DOHH2 (cell line): ENCODE results near the gene OS9.
"Not testable (repeated sequence)": the region's sequence is repeated elsewhere in the genome, so short reads cannot be mapped to it uniquely, and the experiment has no call there.

Experiments used
- H3F3A ChIP-seq: fragments of 200-600 bp; sonication (generic), shearing (Covaris generic); 2 replicates; pipeline ENCODE4 v1.6.0; 2016; ENCODE audit warnings: antibody characterized with exemption, mild to moderate bottlenecking; ENCODE audit not compliant: control insufficient read depth, insufficient read depth
- H3K27ac ChIP-seq: fragments of 200-600 bp; sonication (generic); 2 replicates; pipeline ENCODE4 v1.5.1; 2014; ENCODE audit warnings: low read depth, mild to moderate bottlenecking, low read length, moderate library complexity
- H3K27me3 ChIP-seq: fragments of 200-600 bp; sonication (generic); 2 replicates; pipeline ENCODE4 v1.6.1; 2014; ENCODE audit warnings: mild to moderate bottlenecking, low read length, mixed read lengths; ENCODE audit not compliant: control insufficient read depth
- H3K36me3 ChIP-seq: fragments of 200-600 bp; sonication (generic); 2 replicates; pipeline ENCODE4 v1.6.1; 2014; ENCODE audit warnings: mild to moderate bottlenecking, low read length, moderate library complexity, mixed read lengths; ENCODE audit not compliant: control insufficient read depth
- H3K4me1 ChIP-seq: fragments of 200-600 bp; sonication (generic); 2 replicates; pipeline ENCODE4 v1.6.1; 2014; ENCODE audit warnings: mild to moderate bottlenecking, low read length, mixed read lengths; ENCODE audit not compliant: control insufficient read depth
- H3K4me2 ChIP-seq: fragments of 200-600 bp; sonication (generic); 2 replicates; pipeline ENCODE4 v1.6.0; 2014; ENCODE audit warnings: mild to moderate bottlenecking, low read length, moderate library complexity
- H3K4me3 ChIP-seq: fragments of 200-600 bp; sonication (generic); 2 replicates; pipeline ENCODE4 v1.5.1; 2014; ENCODE audit warnings: mild to moderate bottlenecking, low read length, mixed read lengths
- H3K79me2 ChIP-seq: fragments of 200-600 bp; sonication (generic); 2 replicates; pipeline ENCODE4 v1.6.1; 2014; ENCODE audit warnings: mild to moderate bottlenecking, low read length, mixed read lengths; ENCODE audit not compliant: control insufficient read depth
- H3K9me2 ChIP-seq: fragments of 200-600 bp; sonication (generic); replicated peaks from 2 replicates; pipeline ENCODE4 v1.6.1; 2014; ENCODE audit warnings: mild to moderate bottlenecking, low read length, mixed read lengths; ENCODE audit not compliant: control insufficient read depth
- H3K9me3 ChIP-seq: fragments of 200-600 bp; sonication (generic); 2 replicates; pipeline ENCODE4 v1.6.1; 2014; ENCODE audit warnings: antibody characterized with exemption, low read length, mixed read lengths; ENCODE audit not compliant: control insufficient read depth, insufficient read depth
- H4K20me1 ChIP-seq: fragments of 200-600 bp; sonication (generic); 2 replicates; pipeline ENCODE4 v1.6.0; 2014; ENCODE audit warnings: low read depth, mild to moderate bottlenecking, antibody characterized with exemption, low read length, moderate library complexity; ENCODE audit not compliant: control insufficient read depth, insufficient read depth
- EZH2phosphoT487 ChIP-seq: fragments of 200-600 bp; sonication (generic); IDR thresholded peaks from 2 replicates; pipeline ENCODE4 v1.6.1; 2017; ENCODE audit warnings: borderline replicate concordance, mild to moderate bottlenecking, antibody characterized with exemption, low read length, moderate library complexity, mixed read lengths
- TF ChIP-seq, protein P1 (sequence below): fragments of 200-600 bp; sonication (generic); IDR thresholded peaks from one replicate; pipeline ENCODE4 v1.5.1; 2014; ENCODE audit warnings: antibody characterized with exemption, mild to moderate bottlenecking, low read depth, low read length; ENCODE audit not compliant: poor library complexity, severe bottlenecking

The OS9 gene, protein sequence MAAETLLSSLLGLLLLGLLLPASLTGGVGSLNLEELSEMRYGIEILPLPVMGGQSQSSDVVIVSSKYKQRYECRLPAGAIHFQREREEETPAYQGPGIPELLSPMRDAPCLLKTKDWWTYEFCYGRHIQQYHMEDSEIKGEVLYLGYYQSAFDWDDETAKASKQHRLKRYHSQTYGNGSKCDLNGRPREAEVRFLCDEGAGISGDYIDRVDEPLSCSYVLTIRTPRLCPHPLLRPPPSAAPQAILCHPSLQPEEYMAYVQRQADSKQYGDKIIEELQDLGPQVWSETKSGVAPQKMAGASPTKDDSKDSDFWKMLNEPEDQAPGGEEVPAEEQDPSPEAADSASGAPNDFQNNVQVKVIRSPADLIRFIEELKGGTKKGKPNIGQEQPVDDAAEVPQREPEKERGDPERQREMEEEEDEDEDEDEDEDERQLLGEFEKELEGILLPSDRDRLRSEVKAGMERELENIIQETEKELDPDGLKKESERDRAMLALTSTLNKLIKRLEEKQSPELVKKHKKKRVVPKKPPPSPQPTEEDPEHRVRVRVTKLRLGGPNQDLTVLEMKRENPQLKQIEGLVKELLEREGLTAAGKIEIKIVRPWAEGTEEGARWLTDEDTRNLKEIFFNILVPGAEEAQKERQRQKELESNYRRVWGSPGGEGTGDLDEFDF

DNA sequence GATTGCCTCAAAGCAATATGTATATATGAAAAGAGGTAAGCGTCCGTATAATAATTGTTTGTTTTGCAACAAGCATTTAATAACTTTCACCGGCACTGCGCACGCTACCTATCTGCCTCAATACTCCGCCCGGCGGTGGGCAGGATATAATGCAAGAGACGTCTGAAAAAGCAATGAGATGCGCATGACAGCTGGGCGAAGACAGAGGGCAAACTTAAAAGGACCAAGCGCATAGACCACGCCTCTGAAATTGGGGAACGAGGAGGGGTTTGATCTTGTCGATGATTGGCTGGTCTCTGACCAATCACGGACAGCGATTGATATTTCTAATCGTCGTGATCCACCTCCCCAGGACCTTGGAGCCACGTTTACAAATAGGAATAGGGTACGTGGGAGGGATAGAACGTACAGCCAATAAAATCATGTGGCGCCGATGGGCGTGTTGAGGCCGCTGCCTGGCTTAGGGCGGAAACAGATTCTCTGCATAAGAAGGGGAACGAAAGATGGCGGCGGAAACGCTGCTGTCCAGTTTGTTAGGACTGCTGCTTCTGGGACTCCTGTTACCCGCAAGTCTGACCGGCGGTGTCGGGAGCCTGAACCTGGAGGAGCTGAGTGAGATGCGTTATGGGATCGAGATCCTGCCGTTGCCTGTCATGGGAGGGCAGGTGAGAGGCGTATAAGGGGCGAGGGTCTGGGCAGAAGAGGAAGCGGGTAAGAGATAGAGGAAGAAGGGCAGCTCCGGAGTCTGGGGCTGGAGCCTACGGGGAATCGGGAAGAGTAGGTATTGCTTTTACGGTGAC is at the start of gene OS9:
Gene OS9 (plus strand): TSS at position 474 of the 800 bp plus-strand sequence. CDS start 30 bp downstream, at position 504.
- Histone ChIP-seq H3K9me2 (no peaks in the 10 kb centered on the region), H3K4me3 (peak within 1 kb of the TSS; percentile 94), H3K79me2 (peaks cover 12% of the 10 kb centered on the region), H3K27ac (peak within 1 kb of the TSS; percentile 36), H3K4me1 (peaks cover 11% of the 10 kb centered on the region), H3K27me3 (no peaks in the 10 kb centered on the region), H3K36me3 (peaks cover 26% of the 10 kb centered on the region), H3K4me2 (peak within 1 kb of the TSS; percentile 87), H3K9me3 (no peaks in the 10 kb centered on the region), H4K20me1 (no peaks in the 10 kb centered on the region), H3F3A (no peaks in the 10 kb centered on the region)
- TF ChIP-seq EZH2phosphoT487, result no peak
- TF ChIP-seq, protein P1, sequence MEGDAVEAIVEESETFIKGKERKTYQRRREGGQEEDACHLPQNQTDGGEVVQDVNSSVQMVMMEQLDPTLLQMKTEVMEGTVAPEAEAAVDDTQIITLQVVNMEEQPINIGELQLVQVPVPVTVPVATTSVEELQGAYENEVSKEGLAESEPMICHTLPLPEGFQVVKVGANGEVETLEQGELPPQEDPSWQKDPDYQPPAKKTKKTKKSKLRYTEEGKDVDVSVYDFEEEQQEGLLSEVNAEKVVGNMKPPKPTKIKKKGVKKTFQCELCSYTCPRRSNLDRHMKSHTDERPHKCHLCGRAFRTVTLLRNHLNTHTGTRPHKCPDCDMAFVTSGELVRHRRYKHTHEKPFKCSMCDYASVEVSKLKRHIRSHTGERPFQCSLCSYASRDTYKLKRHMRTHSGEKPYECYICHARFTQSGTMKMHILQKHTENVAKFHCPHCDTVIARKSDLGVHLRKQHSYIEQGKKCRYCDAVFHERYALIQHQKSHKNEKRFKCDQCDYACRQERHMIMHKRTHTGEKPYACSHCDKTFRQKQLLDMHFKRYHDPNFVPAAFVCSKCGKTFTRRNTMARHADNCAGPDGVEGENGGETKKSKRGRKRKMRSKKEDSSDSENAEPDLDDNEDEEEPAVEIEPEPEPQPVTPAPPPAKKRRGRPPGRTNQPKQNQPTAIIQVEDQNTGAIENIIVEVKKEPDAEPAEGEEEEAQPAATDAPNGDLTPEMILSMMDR, result peak; percentile 85

DNA sequence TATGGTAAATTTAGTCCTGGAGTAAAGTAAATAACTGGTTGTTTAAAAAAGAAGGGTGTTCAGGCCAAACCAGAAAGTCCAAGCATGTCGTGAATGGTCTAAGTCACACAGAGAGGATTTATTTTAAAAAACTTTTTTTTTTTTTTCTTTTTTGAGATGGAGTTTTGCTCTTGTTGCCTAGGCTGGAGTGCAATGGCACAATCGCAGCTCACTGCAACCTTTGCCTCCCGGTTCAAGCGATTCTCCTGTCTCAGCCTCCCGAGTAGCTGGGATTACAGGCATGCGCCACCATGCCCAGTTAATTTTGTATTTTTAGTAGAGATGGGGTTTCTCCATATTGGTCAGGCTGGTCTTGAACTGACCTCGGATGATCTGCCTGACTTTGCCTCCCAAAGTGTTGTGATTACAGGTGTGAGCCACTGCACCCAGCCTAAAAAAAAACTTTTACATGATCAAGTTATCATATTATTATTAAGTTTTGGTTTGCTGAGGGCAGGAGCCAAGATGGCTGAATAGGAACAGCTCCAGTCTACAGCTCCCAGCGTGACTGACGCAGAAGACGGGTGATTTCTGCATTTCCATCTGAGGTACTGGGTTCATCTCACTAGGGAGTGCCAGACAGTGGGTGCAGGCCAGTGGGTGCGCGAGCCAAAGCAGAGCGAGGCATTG is 47.8 kb upstream of the OS9 start:
- H3K4me3 ChIP-seq, H3F3A ChIP-seq, H3K4me2 ChIP-seq, H3K79me2 ChIP-seq, H3K27me3 ChIP-seq, H3K36me3 ChIP-seq, H3K4me1 ChIP-seq, H3K9me2 ChIP-seq, H4K20me1 ChIP-seq, H3K9me3 ChIP-seq, H3K27ac ChIP-seq: not testable (repeated sequence)

- H3K27me3 ChIP-seq, H3K9me2 ChIP-seq, H3K27ac ChIP-seq, H3K4me2 ChIP-seq, H3K9me3 ChIP-seq, H3K36me3 ChIP-seq, H3K4me3 ChIP-seq, H4K20me1 ChIP-seq, H3F3A ChIP-seq, H3K79me2 ChIP-seq, H3K4me1 ChIP-seq: not testable (repeated sequence)
Observed at GRCh38 chr12:57646659-57647049, 47.3 kb upstream of the OS9 start.

GRCh38 chr12:57654042-57654441 is 39.9 kb upstream of the OS9 start:
- Histone ChIP-seq H3K9me3 (no peaks in the 10 kb centered on the region; the same call in 1 of the 2 replicates), H3K36me3 (no peaks in the 10 kb centered on the region), H3K4me3 (no peak overlapping the region), H3F3A (no peaks in the 10 kb centered on the region), H4K20me1 (no peaks in the 10 kb centered on the region), H3K27ac (no peak overlapping the region), H3K27me3 (no peaks in the 10 kb centered on the region), H3K4me2 (no peak overlapping the region), H3K4me1 (no peaks in the 10 kb centered on the region), H3K79me2 (no peaks in the 10 kb centered on the region), H3K9me2 (no peaks in the 10 kb centered on the region)
- no peak for TF ChIP-seq EZH2phosphoT487
- TF ChIP-seq, protein P1, result no peak
